ENCODE data around the gene TTLL5. TPM values are rescaled to one million over a fixed set of nuclear protein-coding genes. Genes with fewer than 3 reads are reported as not detected.

The TTLL5 gene
- total RNA-seq, 1 donor from 2014 or later = 39.6 TPM

- DNase-seq (ENCODE audit: low read depth) = no peak
- no peak overlapping the region for H3K4me3 ChIP-seq (ENCODE audit: low read depth, low read length)
- TF ChIP-seq CTCF (conservative IDR thresholded peaks at IDR 0.05; ENCODE audit: low read depth, low read length) = no peak
Measured at GRCh38 chr14:75781096-75781495, 120.0 kb downstream of the TTLL5 start.

GRCh38 chr14:75783184-75783583, 122.1 kb downstream of the TTLL5 start:
- no peak overlapping the region for H3K4me3 ChIP-seq (ENCODE audit: low read depth, low read length)
- TF ChIP-seq CTCF (conservative IDR thresholded peaks at IDR 0.05; ENCODE audit: low read depth, low read length) = no peak
- no peak for DNase-seq (ENCODE audit: low read depth)

DNA sequence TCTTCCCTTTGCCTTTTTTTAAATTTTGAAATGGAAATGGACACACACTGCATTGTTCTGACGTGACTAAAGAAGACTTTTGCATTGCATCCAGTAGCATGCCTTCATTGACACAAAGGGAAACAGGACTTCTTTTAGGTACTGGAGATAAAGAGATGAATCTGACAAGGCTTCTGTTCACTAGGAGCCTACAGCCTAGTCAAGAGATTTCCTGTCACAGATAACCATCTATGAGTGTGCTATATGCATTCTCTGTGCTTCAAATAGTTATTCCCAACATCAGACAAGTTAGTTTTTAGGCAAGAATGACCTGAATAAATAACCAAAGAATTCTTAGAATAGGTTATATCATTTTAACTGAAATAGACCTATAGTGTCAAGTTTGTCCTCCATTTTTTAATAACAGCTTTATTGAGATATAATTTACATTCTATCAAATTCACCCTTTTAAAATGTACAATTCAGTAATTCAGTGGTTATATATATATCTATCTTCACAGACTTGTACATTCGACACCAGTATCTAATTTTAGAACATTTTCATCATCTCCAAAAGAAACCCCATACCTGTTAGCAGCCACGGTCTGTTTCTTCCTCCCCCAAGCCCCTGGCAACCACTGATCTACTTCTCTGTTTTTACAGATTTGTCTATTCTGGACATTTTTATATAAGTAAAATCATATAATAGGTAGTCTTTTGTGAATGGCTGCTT, 122.7 kb downstream of the TTLL5 start:
- no peak for TF ChIP-seq CTCF (conservative IDR thresholded peaks at IDR 0.05; ENCODE audit: low read depth, low read length)
- H3K4me3 ChIP-seq (ENCODE audit: low read depth, low read length) = no peak overlapping the region
- DNase-seq (ENCODE audit: low read depth) = no peak

GRCh38 chr14:75784314-75784686, 123.3 kb downstream of the TTLL5 start:
- no peak overlapping the region for H3K4me3 ChIP-seq (ENCODE audit: low read depth, low read length)
- no peak for TF ChIP-seq CTCF (conservative IDR thresholded peaks at IDR 0.05; ENCODE audit: low read depth, low read length)
- no peak for DNase-seq (ENCODE audit: low read depth)

- peak; percentile 20 for TF ChIP-seq CTCF (conservative IDR thresholded peaks at IDR 0.05; ENCODE audit: low read depth, low read length)
- no peak overlapping the region for H3K4me3 ChIP-seq (ENCODE audit: low read depth, low read length)
- no peak for DNase-seq (ENCODE audit: low read depth)
Measured at GRCh38 chr14:75793806-75794205, 132.8 kb downstream of the TTLL5 start.

- TF ChIP-seq CTCF (conservative IDR thresholded peaks at IDR 0.05; ENCODE audit: low read depth, low read length) = peak; percentile 61
- H3K4me3 ChIP-seq (ENCODE audit: low read depth, low read length) = no peak overlapping the region
- peak; percentile 64 for DNase-seq (ENCODE audit: low read depth)
Measured at GRCh38 chr14:75794615-75795038, 133.6 kb downstream of the TTLL5 start.

DNA sequence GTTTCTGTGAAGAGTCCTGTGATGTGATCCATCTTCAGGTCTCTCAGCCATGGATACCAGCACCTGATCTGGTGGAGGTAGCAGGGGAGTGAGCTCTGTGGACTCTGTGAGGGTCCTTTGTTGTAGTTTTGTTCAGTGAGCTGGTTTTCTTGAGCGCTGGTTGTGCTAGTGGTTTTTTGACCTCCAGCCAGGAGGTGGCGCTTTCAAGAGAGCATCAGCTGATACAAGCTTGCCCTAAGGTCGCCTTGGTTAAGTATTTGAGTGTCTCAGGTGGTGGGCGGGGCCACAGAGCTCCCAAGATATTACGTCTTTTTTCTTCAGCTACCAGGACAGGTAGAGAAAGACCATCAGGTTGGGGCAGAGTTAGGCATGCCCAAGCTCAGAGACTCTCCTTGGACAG, 139.7 kb downstream of the TTLL5 start:
- no peak overlapping the region for H3K4me3 ChIP-seq (ENCODE audit: low read depth, low read length)
- TF ChIP-seq CTCF (conservative IDR thresholded peaks at IDR 0.05; ENCODE audit: low read depth, low read length) = peak; percentile 28
- no peak for DNase-seq (ENCODE audit: low read depth)

Data from epithelial cell of proximal tubule (primary cell).